Fibroblast of lung (primary cell): ENCODE data around the gene WDR3. TPM values are rescaled to one million over a fixed set of nuclear protein-coding genes. Genes with fewer than 3 reads are reported as not detected.

Experiments used
- DNase-seq, 2 donors: peaks; one replicate each; pipeline versions ENCODE4 v3.0.0 to v3.0.0-alpha.2; 2010; ENCODE audit warnings: low read depth in 2 of 2
- H2AFZ ChIP-seq: 2 replicates; pipeline ENCODE4 v1.5.1; 2012; ENCODE audit warnings: low read length, control low read depth, inconsistent platforms
- H3K27ac ChIP-seq: 2 replicates; pipeline ENCODE4 v1.5.1; 2011; ENCODE audit warnings: low read length, control low read depth; ENCODE audit not compliant: insufficient read depth
- H3K27me3 ChIP-seq: 2 replicates; pipeline ENCODE4 v1.5.1; 2011; ENCODE audit warnings: mild to moderate bottlenecking, low read length; ENCODE audit not compliant: control insufficient read depth, insufficient read depth
- H3K36me3 ChIP-seq: 2 replicates; pipeline ENCODE4 v1.5.1; 2011; ENCODE audit warnings: low read length; ENCODE audit not compliant: control insufficient read depth, insufficient read depth
- H3K4me1 ChIP-seq: 2 replicates; pipeline ENCODE4 v1.5.1; 2011; ENCODE audit warnings: low read length; ENCODE audit not compliant: control insufficient read depth, insufficient read depth; ENCODE audit errors: extremely low read depth
- H3K4me2 ChIP-seq: 2 replicates; pipeline ENCODE4 v1.5.1; 2011; ENCODE audit warnings: low read length, control low read depth; ENCODE audit not compliant: insufficient read depth; ENCODE audit errors: extremely low read depth
- H3K4me3 ChIP-seq, 4 experiments: fragments of 200-600 bp in 1 of 4; sonication (generic) in 1 of 4; replicated peaks in 1 of 4; 2 replicates each; pipeline ENCODE4 v1.5.1; 2011 to 2016; ENCODE audit warnings: low read length in 4 of 4, low read depth in 3 of 4, mild to moderate bottlenecking in 3 of 4, control low read depth in 2 of 4, inconsistent platforms in 1 of 4, mixed read lengths in 1 of 4; ENCODE audit not compliant: insufficient read depth in 1 of 4; ENCODE audit errors: control extremely low read depth in 1 of 4
- H3K79me2 ChIP-seq: 2 replicates; pipeline ENCODE4 v1.5.1; 2012; ENCODE audit warnings: mild to moderate bottlenecking, low read length, inconsistent platforms; ENCODE audit not compliant: control insufficient read depth, insufficient read depth
- H3K9ac ChIP-seq: 2 replicates; pipeline ENCODE4 v1.5.1; 2011; ENCODE audit warnings: mild to moderate bottlenecking, low read length, control low read depth; ENCODE audit not compliant: insufficient read depth
- H3K9me3 ChIP-seq: 2 replicates; pipeline ENCODE4 v1.5.1; 2012; ENCODE audit warnings: low read depth, low read length; ENCODE audit not compliant: control insufficient read depth, insufficient read depth
- H4K20me1 ChIP-seq: 2 replicates; pipeline ENCODE4 v1.5.1; 2011; ENCODE audit warnings: low read length; ENCODE audit not compliant: control insufficient read depth, insufficient read depth; ENCODE audit errors: extremely low read depth
- EZH2 ChIP-seq: IDR thresholded peaks from 2 replicates; pipeline ENCODE4 v1.5.1; 2012; ENCODE audit warnings: low read length, control low read depth, mild to moderate bottlenecking; ENCODE audit errors: missing control alignments
- polyA plus RNA-seq, 2 donors: library from polyadenylated mRNA; depleted of rRNA in 1 of 2; stranded (reverse) in 1 of 2; unstranded in 1 of 2; fragments of >200 nt; gene quantifications; 2 replicates each; pipeline ENCODE4 v1.2.1, GENCODE V29; 2011 to 2012; ENCODE audit warnings: missing spikeins in 1 of 2
- total RNA-seq: library from RNA; depleted of rRNA; stranded (reverse); fragments of >200 nt; gene quantifications from 2 replicates; pipeline ENCODE4 v1.2.1, GENCODE V29; 2014
- TF ChIP-seq, protein P1 (sequence below), 2 donors: IDR thresholded peaks in 1 of 2; conservative IDR thresholded peaks in 1 of 2; 1 replicate in 1 of 2; 2 replicates in 1 of 2; pipeline ENCODE4 v1.5.1; 2011 to 2012; ENCODE audit warnings: low read length in 2 of 2, control low read depth in 1 of 2, inconsistent platforms in 1 of 2, low read depth in 1 of 2, mild to moderate bottlenecking in 1 of 2

WDR3 gene
- total and polyA plus RNA-seq, 2 donors (not counting 1 experiment from before 2014, with no cell fraction given) = 15.7 to 17.4 TPM

- no peak for DNase-seq
- Histone ChIP-seq H2AFZ (no peak overlapping the region), H3K79me2 (no peaks in the 10 kb centered on the region), H3K4me1 (no peaks in the 10 kb centered on the region), H3K4me2 (no peak overlapping the region), H3K9ac (no peak overlapping the region), H3K36me3 (no peaks in the 10 kb centered on the region), H3K27ac (no peak overlapping the region), H3K27me3 (peaks cover 3% of the 10 kb centered on the region), H3K9me3 (no peaks in the 10 kb centered on the region), H4K20me1 (no peaks in the 10 kb centered on the region), H3K4me3 (no peak overlapping the region)
- TF ChIP-seq, protein P1, sequence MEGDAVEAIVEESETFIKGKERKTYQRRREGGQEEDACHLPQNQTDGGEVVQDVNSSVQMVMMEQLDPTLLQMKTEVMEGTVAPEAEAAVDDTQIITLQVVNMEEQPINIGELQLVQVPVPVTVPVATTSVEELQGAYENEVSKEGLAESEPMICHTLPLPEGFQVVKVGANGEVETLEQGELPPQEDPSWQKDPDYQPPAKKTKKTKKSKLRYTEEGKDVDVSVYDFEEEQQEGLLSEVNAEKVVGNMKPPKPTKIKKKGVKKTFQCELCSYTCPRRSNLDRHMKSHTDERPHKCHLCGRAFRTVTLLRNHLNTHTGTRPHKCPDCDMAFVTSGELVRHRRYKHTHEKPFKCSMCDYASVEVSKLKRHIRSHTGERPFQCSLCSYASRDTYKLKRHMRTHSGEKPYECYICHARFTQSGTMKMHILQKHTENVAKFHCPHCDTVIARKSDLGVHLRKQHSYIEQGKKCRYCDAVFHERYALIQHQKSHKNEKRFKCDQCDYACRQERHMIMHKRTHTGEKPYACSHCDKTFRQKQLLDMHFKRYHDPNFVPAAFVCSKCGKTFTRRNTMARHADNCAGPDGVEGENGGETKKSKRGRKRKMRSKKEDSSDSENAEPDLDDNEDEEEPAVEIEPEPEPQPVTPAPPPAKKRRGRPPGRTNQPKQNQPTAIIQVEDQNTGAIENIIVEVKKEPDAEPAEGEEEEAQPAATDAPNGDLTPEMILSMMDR (conservative IDR thresholded peaks at IDR 0.05 in 1 of 2, IDR thresholded peaks at IDR 0.05 in 1 of 2; ENCODE audit: low read depth in 1 of 2, low read length in 2 of 2) = no peak
- TF ChIP-seq EZH2 = no peak
These were observed 83.1 kb downstream of the WDR3 start for GRCh38 chr1:118012515-118013124.

- Histone ChIP-seq H4K20me1 (no peaks in the 10 kb centered on the region), H3K27ac (no peak overlapping the region), H3K4me1 (no peaks in the 10 kb centered on the region), H3K36me3 (no peaks in the 10 kb centered on the region), H3K9me3 (no peaks in the 10 kb centered on the region), H3K4me3 (no peak overlapping the region), H2AFZ (no peak overlapping the region), H3K4me2 (no peak overlapping the region), H3K27me3 (no peaks in the 10 kb centered on the region), H3K9ac (no peak overlapping the region), H3K79me2 (no peaks in the 10 kb centered on the region)
- TF ChIP-seq, protein P1 (conservative IDR thresholded peaks at IDR 0.05 in 1 of 2, IDR thresholded peaks at IDR 0.05 in 1 of 2; ENCODE audit: low read depth in 1 of 2, low read length in 2 of 2) = no peak
- DNase-seq = no peak
These were observed 83.8 kb downstream of the WDR3 start for GRCh38 chr1:118013336-118013735.

GRCh38 chr1:118013938-118014337 is 84.4 kb downstream of the WDR3 start:
- Histone ChIP-seq H3K9me3 (no peaks in the 10 kb centered on the region), H3K79me2 (no peaks in the 10 kb centered on the region), H3K27ac (no peak overlapping the region), H2AFZ (no peak overlapping the region), H4K20me1 (no peaks in the 10 kb centered on the region), H3K4me2 (no peak overlapping the region), H3K4me3 (no peak overlapping the region), H3K9ac (no peak overlapping the region), H3K27me3 (no peaks in the 10 kb centered on the region), H3K36me3 (no peaks in the 10 kb centered on the region), H3K4me1 (no peaks in the 10 kb centered on the region)
- TF ChIP-seq EZH2 = no peak
- TF ChIP-seq, protein P1 (conservative IDR thresholded peaks at IDR 0.05 in 1 of 2, IDR thresholded peaks at IDR 0.05 in 1 of 2; ENCODE audit: low read depth in 1 of 2, low read length in 2 of 2) = no peak
- no peak for DNase-seq

Other genes with a start within 250 kb of the WDR3 start
- 21.3 and 29.7 TPM in 2 replicates for gene GDAP2, start 118 bp upstream of the WDR3 start, total RNA-seq
- gene GDAP2, start 118 bp upstream of the WDR3 start, polyA plus RNA-seq = 14.5 and 16.2 TPM in 2 replicates